ENCODE measurements around the gene KCNH1. TPM values are rescaled to one million over a fixed set of nuclear protein-coding genes. Genes with fewer than 3 reads are reported as not detected.

KCNH1 gene
- total RNA-seq, 2 experiments from 2014 or later, result not detected

- Mint-ChIP-seq H3K27me3 (peaks cover 19% of the 10 kb centered on the region), H3K36me3 (ENCODE audit: low read depth) (no peaks in the 10 kb centered on the region), H3K4me1 (ENCODE audit: low read depth) (no peaks in the 10 kb centered on the region), H3K4me3 (no peak overlapping the region), H3K27ac (no peak overlapping the region), H3K9me3 (no peaks in the 10 kb centered on the region)
- intact Hi-C loops (cut with micrococcal nuclease), result no loop called here
- DNase-seq (no peak), ATAC-seq (no peak)
- ChIA-PET CTCF (interaction anchor here (0.9 kb wide), 1 partner anchor 545 kb away, joined by 3 read pairs; no protein-coding TSS in a partner anchor), POLR2A (interaction anchor here (0.9 kb wide), 1 partner anchor 680 kb away, joined by 3 read pairs; no protein-coding TSS in a partner anchor)
- TF ChIP-seq, protein P1, sequence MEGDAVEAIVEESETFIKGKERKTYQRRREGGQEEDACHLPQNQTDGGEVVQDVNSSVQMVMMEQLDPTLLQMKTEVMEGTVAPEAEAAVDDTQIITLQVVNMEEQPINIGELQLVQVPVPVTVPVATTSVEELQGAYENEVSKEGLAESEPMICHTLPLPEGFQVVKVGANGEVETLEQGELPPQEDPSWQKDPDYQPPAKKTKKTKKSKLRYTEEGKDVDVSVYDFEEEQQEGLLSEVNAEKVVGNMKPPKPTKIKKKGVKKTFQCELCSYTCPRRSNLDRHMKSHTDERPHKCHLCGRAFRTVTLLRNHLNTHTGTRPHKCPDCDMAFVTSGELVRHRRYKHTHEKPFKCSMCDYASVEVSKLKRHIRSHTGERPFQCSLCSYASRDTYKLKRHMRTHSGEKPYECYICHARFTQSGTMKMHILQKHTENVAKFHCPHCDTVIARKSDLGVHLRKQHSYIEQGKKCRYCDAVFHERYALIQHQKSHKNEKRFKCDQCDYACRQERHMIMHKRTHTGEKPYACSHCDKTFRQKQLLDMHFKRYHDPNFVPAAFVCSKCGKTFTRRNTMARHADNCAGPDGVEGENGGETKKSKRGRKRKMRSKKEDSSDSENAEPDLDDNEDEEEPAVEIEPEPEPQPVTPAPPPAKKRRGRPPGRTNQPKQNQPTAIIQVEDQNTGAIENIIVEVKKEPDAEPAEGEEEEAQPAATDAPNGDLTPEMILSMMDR (IDR thresholded peaks at IDR 0.05), result no peak
Observed at GRCh38 chr1:211127166-211127565, 6.8 kb downstream of the KCNH1 start.

DNA sequence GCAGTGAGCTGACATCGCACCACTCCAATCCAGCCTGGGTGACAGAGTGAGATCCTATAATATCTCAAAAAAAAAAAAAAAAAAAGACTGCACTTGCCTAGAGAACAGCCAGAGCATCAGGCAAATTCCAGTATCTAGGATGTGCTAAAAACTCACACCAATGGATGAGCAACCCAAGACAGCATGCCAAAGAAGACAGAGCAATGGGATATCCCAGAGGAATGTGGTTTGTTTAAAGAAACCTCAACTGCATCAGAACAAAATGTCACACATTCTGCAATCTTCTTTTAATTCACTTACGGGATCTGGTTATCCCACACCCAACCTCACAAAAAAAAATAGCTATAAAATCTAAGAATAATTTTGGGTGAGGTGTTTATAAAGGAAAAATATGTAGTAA lies 7.3 kb downstream of the KCNH1 start:
- ChIA-PET POLR2A (interaction anchor here (0.9 kb wide), 1 partner anchor 680 kb away, joined by 3 read pairs; no protein-coding TSS in a partner anchor), CTCF (interaction anchor here (0.9 kb wide), 1 partner anchor 544 kb away, joined by 3 read pairs; no protein-coding TSS in a partner anchor)
- Mint-ChIP-seq H3K36me3 (ENCODE audit: low read depth) (no peaks in the 10 kb centered on the region), H3K27ac (no peak overlapping the region), H3K9me3 (no peaks in the 10 kb centered on the region), H3K4me3 (no peak overlapping the region), H3K4me1 (ENCODE audit: low read depth) (no peaks in the 10 kb centered on the region), H3K27me3 (peaks cover 18% of the 10 kb centered on the region)
- TF ChIP-seq, protein P1 (IDR thresholded peaks at IDR 0.05), result no peak
- ATAC-seq (no peak), DNase-seq (no peak)
- intact Hi-C loops (cut with micrococcal nuclease), result no loop called here

GRCh38 chr1:211118407-211119102 lies 15.4 kb downstream of the KCNH1 start:
- Mint-ChIP-seq H3K9me3 (no peaks in the 10 kb centered on the region), H3K27ac (no peak overlapping the region), H3K4me1 (ENCODE audit: low read depth) (no peaks in the 10 kb centered on the region), H3K27me3 (peaks cover 33% of the 10 kb centered on the region), H3K36me3 (ENCODE audit: low read depth) (no peaks in the 10 kb centered on the region), H3K4me3 (no peak overlapping the region)
- ChIA-PET CTCF (no interaction called here), POLR2A (no interaction called here)
- intact Hi-C loops (cut with micrococcal nuclease), result no loop called here
- ATAC-seq, result no peak
- no peak for DNase-seq
- TF ChIP-seq, protein P1 (IDR thresholded peaks at IDR 0.05), result no peak

DNA sequence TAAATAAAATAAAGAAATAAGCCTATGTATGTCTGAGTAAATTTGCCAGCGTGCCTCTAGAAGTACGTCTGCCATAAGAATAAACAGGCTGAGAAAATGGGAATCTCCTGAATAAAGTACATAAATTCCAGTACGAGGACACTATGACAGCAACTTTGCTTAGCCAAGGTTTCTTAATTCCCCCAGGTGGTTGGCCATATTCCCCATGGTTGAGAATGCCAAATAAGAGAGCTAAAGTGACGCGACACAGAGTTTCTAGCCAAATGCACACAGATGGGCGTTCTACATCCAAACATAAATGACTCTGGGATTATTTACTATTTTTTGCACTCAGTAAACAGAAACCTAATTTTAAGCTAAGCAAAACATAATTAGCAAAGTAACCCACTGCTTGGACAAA lies 19.5 kb downstream of the KCNH1 start:
- CTCF ChIA-PET, result no interaction called here
- TF ChIP-seq, protein P1 (IDR thresholded peaks at IDR 0.05), result no peak

DNA sequence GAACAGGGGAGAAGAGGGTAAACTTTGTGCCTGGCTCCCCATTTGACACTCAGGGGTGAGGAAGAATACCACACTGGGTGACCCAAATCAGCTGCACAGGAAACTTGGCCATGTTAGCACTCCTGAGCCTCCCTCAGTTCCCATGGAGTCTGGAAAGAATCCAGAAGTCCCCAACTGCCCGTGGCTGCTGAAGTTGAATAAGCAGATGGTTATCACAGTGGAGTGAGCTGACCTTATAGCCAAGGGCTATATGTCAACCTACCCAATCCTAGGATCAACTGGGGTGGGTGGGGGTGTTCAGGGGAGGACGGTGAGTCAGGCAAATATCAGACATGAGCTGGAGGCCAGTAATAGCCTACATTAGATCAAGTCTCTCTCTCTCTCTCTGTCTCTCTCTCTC lies 20.4 kb downstream of the KCNH1 start:
- Mint-ChIP-seq H3K36me3 (ENCODE audit: low read depth) (no peaks in the 10 kb centered on the region), H3K27me3 (peaks cover 26% of the 10 kb centered on the region), H3K4me3 (no peak overlapping the region), H3K9me3 (no peaks in the 10 kb centered on the region), H3K27ac (no peak overlapping the region), H3K4me1 (ENCODE audit: low read depth) (no peaks in the 10 kb centered on the region)
- TF ChIP-seq, protein P1 (IDR thresholded peaks at IDR 0.05), result no peak
- ChIA-PET POLR2A (no interaction called here), CTCF (no interaction called here)
- intact Hi-C loops (cut with micrococcal nuclease), result no loop called here
- DNase-seq (no peak), ATAC-seq (no peak)

More for the DNA sequence above, 19.5 kb downstream of the KCNH1 start:
- ATAC-seq (no peak), DNase-seq (no peak)
- POLR2A ChIA-PET, result no interaction called here
- intact Hi-C loops (cut with micrococcal nuclease), result no loop called here
- H3K27ac Mint-ChIP-seq, result no peak overlapping the region
- H3K9me3 Mint-ChIP-seq, result no peaks in the 10 kb centered on the region
- H3K4me3 Mint-ChIP-seq, result no peak overlapping the region
- H3K27me3 Mint-ChIP-seq, result peaks cover 24% of the 10 kb centered on the region
- H3K36me3 Mint-ChIP-seq (ENCODE audit: low read depth), result no peaks in the 10 kb centered on the region
- no peaks in the 10 kb centered on the region for H3K4me1 Mint-ChIP-seq (ENCODE audit: low read depth)

Measured in activated CD8-positive, alpha-beta T cell treated with anti-CD3 and anti-CD28 coated beads for 36 hours (primary cell).